Fibroblast of the aortic adventitia (primary cell): ENCODE results near the gene SIM1. TPM values are rescaled to one million over a fixed set of nuclear protein-coding genes. Genes with fewer than 3 reads are reported as not detected.
"Not testable (repeated sequence)": the region's sequence is repeated elsewhere in the genome, so short reads cannot be mapped to it uniquely, and the experiment has no call there.

Experiments used
- DNase-seq: peaks from one replicate; pipeline ENCODE4 v3.0.0-alpha.2; 2010; ENCODE audit warnings: low read depth
- H3K4me3 ChIP-seq: 2 replicates; pipeline ENCODE4 v1.5.1; 2011; ENCODE audit warnings: low read depth, mild to moderate bottlenecking, control low read depth, low read length, moderate library complexity
- CTCF ChIP-seq: IDR thresholded peaks from 2 replicates; pipeline ENCODE4 v1.5.1; 2011; ENCODE audit warnings: mild to moderate bottlenecking, low read length, control low read depth, inconsistent platforms; ENCODE audit not compliant: insufficient read depth
- total RNA-seq: library from RNA; depleted of rRNA; stranded (reverse); fragments of >200 nt; gene quantifications from 2 replicates; pipeline ENCODE4 v1.2.3, GENCODE V29; 2012; ENCODE audit warnings: low replicate concordance

SIM1 gene
- total RNA-seq, 1 donor, result under 0.01 TPM

GRCh38 chr6:100376103-100376502, 88.6 kb downstream of the SIM1 start:
- DNase-seq, result no peak
- no peak overlapping the region for H3K4me3 ChIP-seq
- TF ChIP-seq CTCF, result no peak

GRCh38 chr6:100372326-100373091, 92.2 kb downstream of the SIM1 start:
- no peak for TF ChIP-seq CTCF
- H3K4me3 ChIP-seq, result no peak overlapping the region
- no peak for DNase-seq

GRCh38 chr6:100371591-100371990, 93.1 kb downstream of the SIM1 start:
- TF ChIP-seq CTCF, result no peak
- H3K4me3 ChIP-seq, result no peak overlapping the region
- no peak for DNase-seq

- peak; percentile 17 for TF ChIP-seq CTCF
- peak; percentile 11 for DNase-seq
- H3K4me3 ChIP-seq, result no peak overlapping the region
These were observed 94.5 kb downstream of the SIM1 start for GRCh38 chr6:100370265-100370664.

- H3K4me3 ChIP-seq, result no peak overlapping the region
- peak; percentile 59 for DNase-seq
- TF ChIP-seq CTCF, result no peak
These were observed 98.3 kb downstream of the SIM1 start for GRCh38 chr6:100366419-100366818.

- no peak overlapping the region for H3K4me3 ChIP-seq
- no peak for DNase-seq
- no peak for TF ChIP-seq CTCF
These were observed 101.1 kb downstream of the SIM1 start for GRCh38 chr6:100363651-100364050.

- not testable (repeated sequence) for H3K4me3 ChIP-seq, DNase-seq
These were observed 109.7 kb downstream of the SIM1 start for GRCh38 chr6:100354736-100355641.
